ENCODE results near the gene GRB10. TPM values are rescaled to one million over a fixed set of nuclear protein-coding genes. Genes with fewer than 3 reads are reported as not detected.

GRB10 gene
- total and polyA plus RNA-seq, 4 donors = 11.6 to 68.6 (median 41.0) TPM

DNA sequence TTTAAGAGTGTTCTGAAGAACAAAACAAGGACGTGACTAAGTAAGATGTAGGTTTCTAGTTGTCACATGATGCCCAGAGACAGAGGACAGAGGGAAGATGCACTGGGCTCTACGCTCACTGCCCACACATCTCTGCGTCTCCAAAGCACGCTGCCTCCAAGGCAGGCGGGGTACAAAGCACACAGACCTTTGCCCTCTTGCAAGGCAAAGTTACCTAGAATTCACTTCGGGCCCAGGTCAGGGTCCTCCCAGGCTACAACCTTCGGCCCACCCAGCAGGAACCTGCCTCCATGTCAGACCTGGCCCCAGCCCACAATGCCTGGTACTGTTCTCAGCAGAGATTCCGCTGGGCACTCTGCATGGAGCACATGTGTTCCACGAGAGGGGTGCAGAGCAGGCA is 26.5 kb downstream of the GRB10 start:
- DNase-seq = no peak
- Histone ChIP-seq H3K4me3 (no peak overlapping the region), H3K36me3 (ENCODE audit: control insufficient read depth in 4 of 4, insufficient read depth in 4 of 4, low read length in 4 of 4) (peaks cover 0 to 15% (median 1%) of the 10 kb centered on the region in 4 donors), H3K27me3 (ENCODE audit: control insufficient read depth in 3 of 3, insufficient read depth in 3 of 3, low read length in 2 of 3) (no peaks in the 10 kb centered on the region), H3K9me3 (ENCODE audit: control insufficient read depth in 4 of 4, insufficient read depth in 3 of 4, low read length in 3 of 4) (no peaks in the 10 kb centered on the region), H3K4me1 (ENCODE audit: control insufficient read depth in 5 of 5, insufficient read depth in 5 of 5, low read length in 5 of 5) (peaks cover 0 to 21% (median 0%) of the 10 kb centered on the region in 5 donors), H3K27ac (ENCODE audit: low read depth in 1 of 2, low read length in 1 of 2) (no peak overlapping the region), H3K9ac (ENCODE audit: insufficient read depth in 1 of 2, low read length in 2 of 2) (no peak overlapping the region)
- WGBS, 2 donors = 91 to 96% methylated on average over 9 of the region's 9 CpGs
- TF ChIP-seq CTCF (IDR thresholded peaks at IDR 0.05; ENCODE audit: control extremely low read depth, extremely low read depth) = no peak
- no peak for ATAC-seq (ENCODE audit: insufficient read depth, low FRiP score)

GRCh38 chr7:50754684-50755083 is 28.0 kb downstream of the GRB10 start:
- Histone ChIP-seq H3K9me3 (ENCODE audit: control insufficient read depth in 4 of 4, insufficient read depth in 3 of 4, low read length in 3 of 4) (no peaks in the 10 kb centered on the region), H3K36me3 (ENCODE audit: control insufficient read depth in 4 of 4, insufficient read depth in 4 of 4, low read length in 4 of 4) (peaks cover 0 to 15% (median 1%) of the 10 kb centered on the region in 4 donors), H3K4me1 (ENCODE audit: control insufficient read depth in 5 of 5, insufficient read depth in 5 of 5, low read length in 5 of 5) (peaks cover 0 to 17% (median 0%) of the 10 kb centered on the region in 5 donors), H3K27ac (ENCODE audit: low read depth in 1 of 2, low read length in 1 of 2) (no peak overlapping the region), H3K27me3 (ENCODE audit: control insufficient read depth in 3 of 3, insufficient read depth in 3 of 3, low read length in 2 of 3) (no peaks in the 10 kb centered on the region), H3K4me3 (no peak overlapping the region), H3K9ac (ENCODE audit: insufficient read depth in 1 of 2, low read length in 2 of 2) (no peak overlapping the region)
- TF ChIP-seq CTCF (IDR thresholded peaks at IDR 0.05; ENCODE audit: control extremely low read depth, extremely low read depth) = no peak
- ATAC-seq (ENCODE audit: insufficient read depth, low FRiP score) (no peak), DNase-seq (no peak)
- 83 to 84% methylated on average over 6 of the region's 6 CpGs for WGBS, 2 donors

- H3K4me3 ChIP-seq = no peak overlapping the region
- DNase-seq (no peak), ATAC-seq (ENCODE audit: insufficient read depth, low FRiP score) (no peak)
- no peaks in the 10 kb centered on the region for H3K27me3 ChIP-seq (ENCODE audit: control insufficient read depth in 3 of 3, insufficient read depth in 3 of 3, low read length in 2 of 3)
- H3K36me3 ChIP-seq (ENCODE audit: control insufficient read depth in 4 of 4, insufficient read depth in 4 of 4, low read length in 4 of 4) = peaks cover 0 to 15% (median 1%) of the 10 kb centered on the region in 4 donors
- H3K4me1 ChIP-seq (ENCODE audit: control insufficient read depth in 5 of 5, insufficient read depth in 5 of 5, low read length in 5 of 5) = peaks cover 0 to 17% (median 0%) of the 10 kb centered on the region in 5 donors
- H3K27ac ChIP-seq (ENCODE audit: low read depth in 1 of 2, low read length in 1 of 2) = no peak overlapping the region
- no peak overlapping the region for H3K9ac ChIP-seq (ENCODE audit: insufficient read depth in 1 of 2, low read length in 2 of 2)
- TF ChIP-seq CTCF (IDR thresholded peaks at IDR 0.05; ENCODE audit: control extremely low read depth, extremely low read depth) = no peak
- WGBS, 2 donors = 91 to 94% methylated on average over 6 of the region's 6 CpGs
- H3K9me3 ChIP-seq (ENCODE audit: control insufficient read depth in 4 of 4, insufficient read depth in 3 of 4, low read length in 3 of 4) = no peaks in the 10 kb centered on the region
Observed at GRCh38 chr7:50754241-50754640, 28.5 kb downstream of the GRB10 start.

DNA sequence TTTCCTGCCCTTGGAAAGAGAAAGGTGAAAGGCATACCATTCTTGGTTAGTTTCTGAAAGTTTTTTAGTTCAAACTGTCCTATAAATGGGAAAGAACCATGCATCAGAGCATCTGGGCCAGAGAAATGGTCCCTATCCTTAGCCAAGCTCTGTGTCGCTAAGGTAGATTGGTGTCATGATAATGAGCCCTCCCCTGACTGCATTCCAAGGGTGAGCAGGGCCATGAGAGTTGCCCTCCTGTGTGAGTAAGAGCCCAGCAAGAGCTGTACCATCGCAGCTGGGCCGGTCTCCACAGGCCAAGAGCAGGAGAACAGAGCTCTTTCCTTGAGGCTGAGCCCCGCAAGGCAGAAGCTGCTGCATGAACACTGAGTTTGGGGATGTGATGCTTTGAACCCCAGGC is 30.3 kb downstream of the GRB10 start:
- ATAC-seq (ENCODE audit: insufficient read depth, low FRiP score) (no peak), DNase-seq (no peak)
- peaks cover 0 to 17% (median 1%) of the 10 kb centered on the region in 4 donors for H3K36me3 ChIP-seq (ENCODE audit: control insufficient read depth in 4 of 4, insufficient read depth in 4 of 4, low read length in 4 of 4)
- no peak overlapping the region for H3K4me3 ChIP-seq
- H3K9ac ChIP-seq (ENCODE audit: insufficient read depth in 1 of 2, low read length in 2 of 2) = no peak overlapping the region
- H3K27me3 ChIP-seq (ENCODE audit: control insufficient read depth in 3 of 3, insufficient read depth in 3 of 3, low read length in 2 of 3) = no peaks in the 10 kb centered on the region
- no peak overlapping the region for H3K27ac ChIP-seq (ENCODE audit: low read depth in 1 of 2, low read length in 1 of 2)
- 96 to 99% methylated on average over 4 of the region's 4 CpGs for WGBS, 2 donors
- TF ChIP-seq CTCF (IDR thresholded peaks at IDR 0.05; ENCODE audit: control extremely low read depth, extremely low read depth) = no peak
- no peaks in the 10 kb centered on the region for H3K9me3 ChIP-seq (ENCODE audit: control insufficient read depth in 4 of 4, insufficient read depth in 3 of 4, low read length in 3 of 4)
- peaks cover 0 to 14% (median 0%) of the 10 kb centered on the region in 5 donors for H3K4me1 ChIP-seq (ENCODE audit: control insufficient read depth in 5 of 5, insufficient read depth in 5 of 5, low read length in 5 of 5)

All from lung (tissue), 12 donors.